DND-41 (cell line): ENCODE measurements around the gene CDKN1B.

Experiments
- ATAC-seq: fragments of 200-7000 bp; cut with Tn5 transposase; 3 replicates; pipeline ENCODE4 v1.9.1; 2021; ENCODE audit warnings: low read depth; ENCODE audit not compliant: insufficient read depth
- DNase-seq: peaks from one replicate; pipeline ENCODE4 v3.0.0-alpha.2; 2020
- H2AFZ ChIP-seq: 2 replicates; pipeline ENCODE4 v1.6.0; 2012; ENCODE audit warnings: low read depth, low read length
- H3K27ac ChIP-seq: 2 replicates; pipeline ENCODE4 v1.5.1; 2012; ENCODE audit warnings: low read length, inconsistent platforms
- H3K27me3 ChIP-seq: fragments of 200-600 bp; sonication (generic); 2 replicates; pipeline ENCODE4 v1.6.0; 2012; ENCODE audit warnings: low read length, mild to moderate bottlenecking, inconsistent platforms; ENCODE audit not compliant: insufficient read depth, poor library complexity
- H3K36me3 ChIP-seq: 2 replicates; pipeline ENCODE4 v1.5.1; 2012; ENCODE audit warnings: low read length, inconsistent platforms; ENCODE audit not compliant: insufficient read depth
- H3K4me1 ChIP-seq: 2 replicates; pipeline ENCODE4 v1.5.1; 2012; ENCODE audit warnings: mild to moderate bottlenecking, low read length; ENCODE audit not compliant: insufficient read depth
- H3K4me2 ChIP-seq: 2 replicates; pipeline ENCODE4 v1.6.0; 2012; ENCODE audit warnings: mild to moderate bottlenecking, moderate library complexity, low read length, inconsistent platforms; ENCODE audit not compliant: insufficient read depth
- H3K4me3 ChIP-seq, 2 experiments: fragments of 200-600 bp in 1 of 2; shearing (Covaris generic) in 1 of 2; 2 replicates each; pipeline ENCODE4 v1.5.1; 2012 to 2016; ENCODE audit warnings: inconsistent platforms in 2 of 2, low read length in 2 of 2, mild to moderate bottlenecking in 2 of 2, low read depth in 1 of 2, moderate library complexity in 1 of 2
- H3K79me2 ChIP-seq: 2 replicates; pipeline ENCODE4 v1.6.0; 2012; ENCODE audit warnings: low read length, inconsistent platforms; ENCODE audit not compliant: insufficient read depth
- H3K9ac ChIP-seq: 2 replicates; pipeline ENCODE4 v1.6.0; 2012; ENCODE audit warnings: low read depth, mild to moderate bottlenecking, inconsistent platforms, low read length, moderate library complexity
- H3K9me3 ChIP-seq: 2 replicates; pipeline ENCODE4 v1.5.1; 2012; ENCODE audit warnings: low read length, moderate library complexity, mild to moderate bottlenecking, inconsistent platforms; ENCODE audit not compliant: insufficient read depth, severe bottlenecking
- H4K20me1 ChIP-seq: 2 replicates; pipeline ENCODE4 v1.6.0; 2012; ENCODE audit warnings: low read length; ENCODE audit not compliant: insufficient read depth
- CTCF ChIP-seq: IDR thresholded peaks from 2 replicates; pipeline ENCODE4 v1.5.1; 2012; ENCODE audit warnings: borderline replicate concordance, low read length, moderate library complexity, mild to moderate bottlenecking; ENCODE audit not compliant: poor library complexity, severe bottlenecking; ENCODE audit errors: extremely low read depth
- EZH2 ChIP-seq: IDR thresholded peaks from 3 replicates; pipeline ENCODE4 v1.6.1; 2012; ENCODE audit warnings: borderline replicate concordance, low read depth, mild to moderate bottlenecking, moderate library complexity, low read length, inconsistent platforms; ENCODE audit not compliant: severe bottlenecking

The CDKN1B gene

GRCh38 chr12:12700254-12700653, 16.9 kb upstream of the CDKN1B start:
- ATAC-seq (no peak), DNase-seq (no peak)
- Histone ChIP-seq H3K27me3 (no peaks in the 10 kb centered on the region), H4K20me1 (no peaks in the 10 kb centered on the region), H3K4me2 (no peak overlapping the region), H3K9me3 (no peaks in the 10 kb centered on the region), H3K27ac (no peak overlapping the region), H3K4me1 (peaks cover 17% of the 10 kb centered on the region), H2AFZ (no peak overlapping the region), H3K36me3 (no peaks in the 10 kb centered on the region), H3K4me3 (no peak overlapping the region), H3K9ac (no peak overlapping the region), H3K79me2 (no peaks in the 10 kb centered on the region)
- no peak for TF ChIP-seq CTCF
- no peak for TF ChIP-seq EZH2

GRCh38 chr12:12701457-12701856, 15.7 kb upstream of the CDKN1B start:
- peaks cover 21% of the 10 kb centered on the region for H3K4me1 ChIP-seq

GRCh38 chr12:12704593-12705230, 12.5 kb upstream of the CDKN1B start:
- no peak for TF ChIP-seq EZH2
- peak; percentile 58 for TF ChIP-seq CTCF
- Histone ChIP-seq H3K79me2 (no peaks in the 10 kb centered on the region), H3K36me3 (no peaks in the 10 kb centered on the region), H3K4me3 (no peak overlapping the region), H3K27me3 (no peaks in the 10 kb centered on the region), H3K9me3 (no peaks in the 10 kb centered on the region), H3K4me1 (peaks cover 12% of the 10 kb centered on the region), H2AFZ (no peak overlapping the region), H4K20me1 (no peaks in the 10 kb centered on the region), H3K4me2 (no peak overlapping the region), H3K27ac (no peak overlapping the region), H3K9ac (no peak overlapping the region)
- no peak for ATAC-seq
- no peak for DNase-seq

More at GRCh38 chr12:12701457-12701856, 15.7 kb upstream of the CDKN1B start:
- DNase-seq (no peak), ATAC-seq (no peak)
- H2AFZ ChIP-seq = no peak overlapping the region
- no peak overlapping the region for H3K9ac ChIP-seq
- H3K79me2 ChIP-seq = no peaks in the 10 kb centered on the region
- H3K9me3 ChIP-seq = no peaks in the 10 kb centered on the region
- H3K27me3 ChIP-seq = no peaks in the 10 kb centered on the region
- H3K4me2 ChIP-seq = no peak overlapping the region
- TF ChIP-seq CTCF = no peak
- TF ChIP-seq EZH2 = no peak
- no peaks in the 10 kb centered on the region for H4K20me1 ChIP-seq
- H3K4me3 ChIP-seq = no peak overlapping the region
- H3K27ac ChIP-seq = no peak overlapping the region
- no peaks in the 10 kb centered on the region for H3K36me3 ChIP-seq
